K562 (cell line): ENCODE data around the gene TRIM27. TPM values are rescaled to one million over a fixed set of nuclear protein-coding genes. Genes with fewer than 3 reads are reported as not detected.

Experiments used
- BCOR ChIP-seq: fragments of 450-650 bp; IDR thresholded peaks from 2 replicates; pipeline ENCODE4 v1.6.1; 2016
- E2F1 ChIP-seq: sonication (generic); formaldehyde crosslinking; IDR thresholded peaks from 2 replicates; pipeline ENCODE4 v1.8.1; 2023; ENCODE audit warnings: mild to moderate bottlenecking, missing genetic modification reagents, moderate library complexity
- EWSR1 ChIP-seq: fragments of 450-650 bp; IDR thresholded peaks from 2 replicates; pipeline ENCODE4 v1.6.1; 2018; ENCODE audit warnings: borderline replicate concordance, mild to moderate bottlenecking, low read depth, moderate library complexity; ENCODE audit not compliant: partially characterized antibody
- FOXK2 ChIP-seq, 2 experiments: fragments of 450-650 bp; IDR thresholded peaks in 1 of 2; conservative IDR thresholded peaks in 1 of 2; 2 replicates each; pipeline ENCODE4 v1.6.1; 2016; ENCODE audit warnings: low read depth in 2 of 2, mild to moderate bottlenecking in 1 of 2
- NCOA6 ChIP-seq: fragments of 450-650 bp; IDR thresholded peaks from 2 replicates; pipeline ENCODE4 v1.6.1; 2017; ENCODE audit warnings: mild to moderate bottlenecking
- NEUROD1 ChIP-seq: fragments of 150-350 bp; IDR thresholded peaks from 2 replicates; pipeline ENCODE4 v1.6.1; 2014; ENCODE audit warnings: borderline replicate concordance, low read length, low read depth; ENCODE audit not compliant: partially characterized antibody
- POLR2AphosphoS5 ChIP-seq: IDR thresholded peaks from 2 replicates; pipeline ENCODE4 v1.6.1; 2011; ENCODE audit warnings: mild to moderate bottlenecking, low read depth, low read length, moderate library complexity; ENCODE audit not compliant: control insufficient read depth, insufficient read depth
- RAD21 ChIP-seq, 2 experiments: fragments of 250-450 bp in 1 of 2; fragments of 450-650 bp in 1 of 2; sonication (Bioruptor Pico) in 1 of 2; formaldehyde crosslinking in 1 of 2; IDR thresholded peaks in 1 of 2; conservative IDR thresholded peaks in 1 of 2; 2 replicates each; pipeline versions ENCODE4 v1.4.0 to v1.8.0; 2020 to 2022; ENCODE audit warnings: mild to moderate bottlenecking in 2 of 2, moderate library complexity in 1 of 2
- RBM34 ChIP-seq: fragments of 200-400 bp; formaldehyde crosslinking; IDR thresholded peaks from 2 replicates; pipeline ENCODE4 v1.6.1; 2018; ENCODE audit warnings: low read length, borderline replicate concordance; ENCODE audit not compliant: insufficient read depth
- SMAD4 ChIP-seq: fragments of 250-450 bp; sonication (Bioruptor Pico); conservative IDR thresholded peaks from 2 replicates; pipeline ENCODE4 v1.8.0; 2021; ENCODE audit warnings: inconsistent platforms, mild to moderate bottlenecking, moderate library complexity
- TCF3 ChIP-seq: sonication (generic); formaldehyde crosslinking; IDR thresholded peaks from 2 replicates; pipeline ENCODE4 v1.4.0; 2020; ENCODE audit warnings: mild to moderate bottlenecking, missing genetic modification reagents
- USF2 ChIP-seq: sonication (generic); formaldehyde crosslinking; IDR thresholded peaks from 2 replicates; pipeline ENCODE4 v1.5.0; 2020; ENCODE audit warnings: missing genetic modification reagents
- ZBTB1 ChIP-seq: sonication (generic); formaldehyde crosslinking; IDR thresholded peaks from 2 replicates; pipeline ENCODE4 v1.8.1; 2023; ENCODE audit warnings: missing genetic modification reagents, low read depth, mild to moderate bottlenecking, borderline replicate concordance
- ZBTB8A ChIP-seq: fragments of 450-650 bp; IDR thresholded peaks from 2 replicates; pipeline ENCODE4 v1.6.1; 2018; ENCODE audit warnings: mild to moderate bottlenecking, moderate library complexity; ENCODE audit not compliant: partially characterized antibody
- ZNF274 ChIP-seq: IDR thresholded peaks from 2 replicates; pipeline ENCODE4 v1.6.1; 2011; ENCODE audit warnings: low read depth, mild to moderate bottlenecking, low read length, moderate library complexity, borderline replicate concordance
- ZNF431 ChIP-seq: sonication (generic); formaldehyde crosslinking; IDR thresholded peaks from 2 replicates; pipeline ENCODE4 v1.8.0; 2022; ENCODE audit warnings: mild to moderate bottlenecking, missing genetic modification reagents
- ZNF507 ChIP-seq: conservative IDR thresholded peaks from 2 replicates; pipeline ENCODE4 v1.6.1; 2017; ENCODE audit warnings: missing genetic modification characterization, missing compliant biosample characterization
- ZNF79 ChIP-seq: fragments of 250-450 bp; sonication (Bioruptor Pico); IDR thresholded peaks from 2 replicates; pipeline ENCODE4 v1.4.0; 2020; ENCODE audit warnings: low read depth, mild to moderate bottlenecking, moderate library complexity
- polyA plus RNA-seq, 8 experiments: library from polyadenylated mRNA; depleted of rRNA in 4 of 8; stranded (reverse) in 5 of 8; unstranded in 3 of 8; fragments of >200 nt; fragmentation: Nextera tagmentation in 2 of 8; fragmentation: Illumina TruSeq in 1 of 8; extraction: Ambion mirVana in 2 of 8; extraction: Trizol in 1 of 8; gene quantifications; 2 replicates each; pipeline versions ENCODE4 v1.2.1 to v1.2.3, GENCODE V29; 2011 to 2014; ENCODE audit warnings: inconsistent platforms in 1 of 8, missing spikeins in 1 of 8
- total RNA-seq, 7 experiments: library from RNA; depleted of rRNA in 6 of 7; stranded (reverse); fragments of >200 nt in 6 of 7; fragmentation: Illumina TruSeq in 2 of 7; extraction: Trizol in 2 of 7; gene quantifications; 2 replicates each; pipeline versions ENCODE4 v1.2.1 to v1.2.3, GENCODE V29; 2011 to 2021; ENCODE audit warnings: low replicate concordance in 1 of 7
- TF ChIP-seq, protein P1 (sequence below): fragments of 250-450 bp; sonication (Bioruptor Pico); IDR thresholded peaks from 2 replicates; pipeline ENCODE4 v1.5.0; 2021
- TF ChIP-seq, protein P2 (sequence below): fragments of 250-450 bp; sonication (Bioruptor Pico); IDR thresholded peaks from 2 replicates; pipeline ENCODE4 v1.4.0; 2020; ENCODE audit warnings: borderline replicate concordance

The TRIM27 gene
- total and polyA plus RNA-seq, 9 of the 15 experiments (the other 6 are each of a cell fraction or from before 2014, with no cell fraction given) = 37.7 to 235 (median 122) TPM

DNA sequence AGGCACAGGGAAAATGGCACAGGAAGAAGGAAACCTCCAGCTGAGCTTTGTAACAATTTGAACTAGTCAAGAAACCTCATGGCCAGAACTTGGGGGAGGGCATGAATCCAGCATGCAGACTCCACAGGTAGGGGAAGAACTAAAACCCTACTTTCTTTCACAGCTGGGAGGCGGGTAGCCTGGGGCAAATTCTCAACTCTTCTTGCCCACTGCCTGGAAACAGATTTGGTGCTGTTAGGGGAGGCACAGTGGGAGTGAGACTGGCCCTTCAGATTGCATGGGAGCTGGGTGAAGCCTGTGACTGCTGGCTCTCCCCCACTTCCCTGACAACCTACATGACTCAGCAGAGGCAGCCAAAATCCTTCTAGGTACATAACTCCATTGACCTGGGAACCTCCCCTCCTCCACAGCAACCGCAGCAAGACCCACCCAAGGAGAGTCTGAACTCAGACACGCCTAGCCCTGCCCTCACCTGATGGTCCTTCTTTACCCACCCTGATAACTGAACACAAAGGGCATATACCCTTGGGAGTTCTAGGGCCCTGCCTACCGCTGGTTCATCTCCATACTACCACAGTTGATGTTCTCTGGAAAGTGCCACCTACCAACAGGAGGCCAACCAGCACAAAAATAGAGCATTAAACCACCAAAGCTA lies 37.2 kb upstream of the TRIM27 start (continued):
- TF ChIP-seq USF2 (CRISPR knock-in tag) (no peak), EWSR1 (no peak), ZNF507 (no peak), NEUROD1 (peak; percentile 33), ZNF431 (CRISPR knock-in tag) (no peak), SMAD4 (peak; percentile 57; the same call in 1 of the 2 replicates), BCOR (peak; percentile 74), POLR2AphosphoS5 (0 out of 2 replicates have a peak, but pooled peaks have one; percentile 19), ZBTB1 (no peak; the same call in 1 of the 2 replicates), ZNF79 (no peak), RBM34 (no peak), NCOA6 (no peak), TCF3 (CRISPR knock-in tag) (peak; percentile 67), RAD21 (CRISPR knock-in tag; conservative IDR thresholded peaks at IDR 0.05 in 1 of 2, IDR thresholded peaks at IDR 0.05 in 1 of 2) (no peak; a peak in 1 of 4 replicates), E2F1 (CRISPR knock-in tag) (no peak), FOXK2 (conservative IDR thresholded peaks at IDR 0.05 in 1 of 2, IDR thresholded peaks at IDR 0.05 in 1 of 2; ENCODE audit: low read depth in 2 of 2) (peak; percentile 35 to 61; a peak in 3 of 4 replicates), ZBTB8A (no peak), ZNF274 (no peak)
- TF ChIP-seq, protein P1, sequence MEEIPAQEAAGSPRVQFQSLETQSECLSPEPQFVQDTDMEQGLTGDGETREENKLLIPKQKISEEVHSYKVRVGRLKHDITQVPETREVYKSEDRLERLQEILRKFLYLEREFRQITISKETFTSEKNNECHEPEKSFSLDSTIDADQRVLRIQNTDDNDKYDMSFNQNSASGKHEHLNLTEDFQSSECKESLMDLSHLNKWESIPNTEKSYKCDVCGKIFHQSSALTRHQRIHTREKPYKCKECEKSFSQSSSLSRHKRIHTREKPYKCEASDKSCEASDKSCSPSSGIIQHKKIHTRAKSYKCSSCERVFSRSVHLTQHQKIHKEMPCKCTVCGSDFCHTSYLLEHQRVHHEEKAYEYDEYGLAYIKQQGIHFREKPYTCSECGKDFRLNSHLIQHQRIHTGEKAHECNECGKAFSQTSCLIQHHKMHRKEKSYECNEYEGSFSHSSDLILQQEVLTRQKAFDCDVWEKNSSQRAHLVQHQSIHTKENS = no peak
- TF ChIP-seq, protein P2, sequence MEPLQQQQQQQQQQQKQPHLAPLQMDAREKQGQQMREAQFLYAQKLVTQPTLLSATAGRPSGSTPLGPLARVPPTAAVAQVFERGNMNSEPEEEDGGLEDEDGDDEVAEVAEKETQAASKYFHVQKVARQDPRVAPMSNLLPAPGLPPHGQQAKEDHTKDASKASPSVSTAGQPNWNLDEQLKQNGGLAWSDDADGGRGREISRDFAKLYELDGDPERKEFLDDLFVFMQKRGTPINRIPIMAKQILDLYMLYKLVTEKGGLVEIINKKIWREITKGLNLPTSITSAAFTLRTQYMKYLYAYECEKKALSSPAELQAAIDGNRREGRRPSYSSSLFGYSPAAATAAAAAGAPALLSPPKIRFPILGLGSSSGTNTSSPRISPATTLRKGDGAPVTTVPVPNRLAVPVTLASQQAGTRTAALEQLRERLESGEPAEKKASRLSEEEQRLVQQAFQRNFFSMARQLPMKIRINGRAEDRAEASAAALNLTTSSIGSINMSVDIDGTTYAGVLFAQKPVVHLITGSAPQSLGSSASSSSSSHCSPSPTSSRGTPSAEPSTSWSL (CRISPR knock-in tag) = no peak
